T-cell (primary cell): ENCODE measurements around the gene NEURL2. TPM values are rescaled to one million over a fixed set of nuclear protein-coding genes. Genes with fewer than 3 reads are reported as not detected.

ENCODE experiments used
- ATAC-seq, 4 experiments: fragments of 200-7000 bp in 3 of 4; fragments of 150-1000 bp in 1 of 4; cut with Tn5 transposase; replicated peaks in 1 of 4; 1 replicate in 3 of 4; 2 replicates in 1 of 4; pipeline ENCODE4 v1.10.0; 2021; ENCODE audit warnings: moderate library complexity in 3 of 4, mild to moderate bottlenecking in 2 of 4, moderate number of reproducible peaks in 1 of 4
- CTCF ChIA-PET, 2 donors: fragments of 300-600 bp; sonication (Branson Sonifier 250); formaldehyde crosslinking; loops; one replicate each; lab custom pipeline; 2022; ENCODE audit warnings: antibody characterized with exemption in 2 of 2; lab: Charles Lee
- POLR2A ChIA-PET, 2 donors: fragments of 300-600 bp; sonication (Branson Sonifier 250); formaldehyde crosslinking; loops; one replicate each; lab custom pipeline; 2022; ENCODE audit warnings: antibody characterized with exemption in 2 of 2; lab: Charles Lee
- DNase-seq, 35 experiments: peaks; one replicate each; pipeline versions ENCODE4 v3.0.0 to v3.0.0-alpha.2; 2013 to 2023
- H3K27ac ChIP-seq: one replicate; pipeline ENCODE4 v1.5.1; 2013; ENCODE audit warnings: low read length
- H3K27me3 ChIP-seq, 2 experiments: replicated peaks in 1 of 2; 1 replicate in 1 of 2; 2 replicates in 1 of 2; pipeline versions ENCODE4 v1.6.1 to v1.7.0; 2013; ENCODE audit warnings: low read length in 1 of 2, mixed read lengths in 1 of 2; ENCODE audit not compliant: control insufficient read depth in 2 of 2, insufficient read depth in 2 of 2; ENCODE audit errors: extremely low read depth in 1 of 2
- H3K36me3 ChIP-seq, 2 donors: 1 replicate in 1 of 2; 2 replicates in 1 of 2; pipeline versions ENCODE4 v1.6.1 to v1.7.0; 2013; ENCODE audit warnings: low read length in 1 of 2; ENCODE audit not compliant: control insufficient read depth in 2 of 2, insufficient read depth in 1 of 2; ENCODE audit errors: extremely low read depth in 1 of 2
- H3K4me1 ChIP-seq, 2 experiments: 1 replicate in 1 of 2; 2 replicates in 1 of 2; pipeline versions ENCODE4 v1.6.1 to v1.7.0; 2013; ENCODE audit warnings: low read length in 2 of 2, mixed read lengths in 1 of 2; ENCODE audit not compliant: insufficient read depth in 2 of 2, control insufficient read depth in 1 of 2; ENCODE audit errors: extremely low read depth in 1 of 2
- H3K4me3 ChIP-seq, 2 donors: 1 replicate in 1 of 2; 2 replicates in 1 of 2; pipeline versions ENCODE4 v1.5.1 to v1.7.0; 2013; ENCODE audit warnings: mild to moderate bottlenecking in 2 of 2, low read length in 1 of 2, moderate library complexity in 1 of 2; ENCODE audit not compliant: control insufficient read depth in 1 of 2; ENCODE audit errors: extremely low read depth in 1 of 2
- H3K9me3 ChIP-seq: 2 replicates; pipeline ENCODE4 v1.7.0; 2013
- H3K27ac Mint-ChIP-seq, 2 donors: one replicate each; pipeline ENCODE4 v1.8.0; 2020 to 2021; ENCODE audit warnings: mild to moderate bottlenecking in 2 of 2, mixed read lengths in 2 of 2
- H3K27me3 Mint-ChIP-seq, 2 donors: one replicate each; pipeline ENCODE4 v1.8.0; 2021 to 2022; ENCODE audit warnings: mixed read lengths in 2 of 2
- H3K36me3 Mint-ChIP-seq: one replicate; pipeline ENCODE4 v1.8.0; 2021; ENCODE audit warnings: mixed read lengths
- H3K4me1 Mint-ChIP-seq, 3 donors: one replicate each; pipeline ENCODE4 v1.8.0; 2020 to 2022; ENCODE audit warnings: mixed read lengths in 3 of 3, mild to moderate bottlenecking in 1 of 3
- H3K4me3 Mint-ChIP-seq, 3 donors: one replicate each; pipeline ENCODE4 v1.8.0; 2020 to 2022; ENCODE audit warnings: mild to moderate bottlenecking in 3 of 3, mixed read lengths in 3 of 3, moderate library complexity in 3 of 3
- H3K9me3 Mint-ChIP-seq, 3 donors: one replicate each; pipeline ENCODE4 v1.8.0; 2020 to 2022; ENCODE audit warnings: mixed read lengths in 3 of 3
- WGBS: methylation state at CpG from one replicate; pipeline ENCODE4 v1.1.5; 2013; ENCODE audit warnings: missing lambda C conversion rate; ENCODE audit not compliant: insufficient coverage; 5-methylcytosine and 5-hydroxymethylcytosine counted together
- total RNA-seq, 35 experiments: library from RNA in 6 of 35; stranded (reverse) in 6 of 35; fragments of 120-200 nt in 1 of 35; gene quantifications; one replicate each; pipeline versions ENCODE4 v1.2.1 to v1.2.4 and lab custom pipeline; 2013 to 2026

NEURL2 gene
- total RNA-seq, 5 donors from 2014 or later (not counting 1 experiment from before 2014, with no cell fraction given): 3.1 to 6.9 (median 6.1) TPM

GRCh38 chr20:45927071-45927878 is 36.3 kb upstream of the NEURL2 start:
- Histone ChIP-seq H3K36me3 (no peaks in the 10 kb centered on the region), H3K4me3 (no peak overlapping the region), H3K4me1 (peaks cover 0 to 3% of the 10 kb centered on the region in 2 experiments), H3K9me3 (no peaks in the 10 kb centered on the region), H3K27ac (no peak overlapping the region), H3K27me3 (peaks cover 0 to 7% of the 10 kb centered on the region in 2 experiments)
- DNase-seq (no peak), ATAC-seq (no peak)
- H3K9me3 Mint-ChIP-seq: no peaks in the 10 kb centered on the region
- no peak overlapping the region for H3K27ac Mint-ChIP-seq
- ChIA-PET POLR2A (no interaction called here), CTCF (interaction anchor here in 1 of 2 donors (0.7 kb wide), 1 partner anchor 158 kb away, joined by 3 read pairs; no protein-coding TSS in a partner anchor)
- H3K4me3 Mint-ChIP-seq: no peak overlapping the region
- H3K4me1 Mint-ChIP-seq: peaks cover 0 to 6% (median 5%) of the 10 kb centered on the region in 3 donors
- no peaks in the 10 kb centered on the region for H3K36me3 Mint-ChIP-seq
- H3K27me3 Mint-ChIP-seq: peaks cover 0 to 2% of the 10 kb centered on the region in 2 donors
- WGBS: 97% methylated on average over 8 of the region's 14 CpGs

- no peaks in the 10 kb centered on the region for H3K9me3 ChIP-seq
- ChIA-PET CTCF (interaction anchor here in 1 of 2 donors (0.7 kb wide), 1 partner anchor 157 kb away, joined by 3 read pairs; no protein-coding TSS in a partner anchor), POLR2A (no interaction called here)
- no peak overlapping the region for H3K27ac ChIP-seq
- H3K4me3 Mint-ChIP-seq: no peak overlapping the region
- peaks cover 0 to 5% (median 4%) of the 10 kb centered on the region in 3 donors for H3K4me1 Mint-ChIP-seq
- DNase-seq: no peak
- no peaks in the 10 kb centered on the region for H3K9me3 Mint-ChIP-seq
- H3K4me3 ChIP-seq: no peak overlapping the region
- H3K36me3 ChIP-seq: no peaks in the 10 kb centered on the region
- 100% methylated on average over 1 of the region's 2 CpGs for WGBS
- peaks cover 0 to 10% of the 10 kb centered on the region in 2 experiments for H3K27me3 ChIP-seq
- peaks cover under 1 to 4% of the 10 kb centered on the region in 2 donors for H3K27me3 Mint-ChIP-seq
- no peak for ATAC-seq
- peaks cover 0 to 3% of the 10 kb centered on the region in 2 experiments for H3K4me1 ChIP-seq
- no peaks in the 10 kb centered on the region for H3K36me3 Mint-ChIP-seq
- H3K27ac Mint-ChIP-seq: no peak overlapping the region
These were observed 35.7 kb upstream of the NEURL2 start for GRCh38 chr20:45926731-45927070.

GRCh38 chr20:45925821-45926506 is 35.0 kb upstream of the NEURL2 start:
- Histone ChIP-seq H3K27me3 (peaks cover 0 to 15% of the 10 kb centered on the region in 2 experiments), H3K27ac (no peak overlapping the region), H3K4me3 (no peak overlapping the region), H3K9me3 (no peaks in the 10 kb centered on the region), H3K4me1 (peaks cover 0 to 3% of the 10 kb centered on the region in 2 experiments), H3K36me3 (no peaks in the 10 kb centered on the region)
- no peaks in the 10 kb centered on the region for H3K36me3 Mint-ChIP-seq
- WGBS: 60% methylated on average over 3 of the region's 9 CpGs
- DNase-seq (no peak), ATAC-seq (no peak)
- POLR2A ChIA-PET: no interaction called here
- peaks cover 8 to 11% of the 10 kb centered on the region in 2 donors for H3K27me3 Mint-ChIP-seq
- no peak overlapping the region for H3K27ac Mint-ChIP-seq
- no peak overlapping the region for H3K4me3 Mint-ChIP-seq
- H3K9me3 Mint-ChIP-seq: no peaks in the 10 kb centered on the region
- peaks cover 0 to 5% (median 4%) of the 10 kb centered on the region in 3 donors for H3K4me1 Mint-ChIP-seq
- CTCF ChIA-PET: interaction anchor here in 1 of 2 donors (0.6 kb wide), 1 partner anchor 19 kb away, joined by 6 read pairs; no protein-coding TSS in a partner anchor

GRCh38 chr20:45924391-45925261 is 33.6 kb upstream of the NEURL2 start:
- Mint-ChIP-seq H3K4me3 (no peak overlapping the region), H3K4me1 (peaks cover 0 to 5% (median 4%) of the 10 kb centered on the region in 3 donors), H3K27ac (no peak overlapping the region), H3K27me3 (peaks cover 15 to 22% of the 10 kb centered on the region in 2 donors), H3K36me3 (no peaks in the 10 kb centered on the region), H3K9me3 (no peaks in the 10 kb centered on the region)
- Histone ChIP-seq H3K4me3 (no peak overlapping the region), H3K27ac (no peak overlapping the region), H3K36me3 (no peaks in the 10 kb centered on the region), H3K4me1 (peaks cover 0 to 3% of the 10 kb centered on the region in 2 experiments), H3K27me3 (peaks cover 0 to 23% of the 10 kb centered on the region in 2 experiments), H3K9me3 (no peaks in the 10 kb centered on the region)
- no peak for ATAC-seq
- POLR2A ChIA-PET: no interaction called here
- CTCF ChIA-PET: no interaction called here
- DNase-seq: no peak
- WGBS: 66% methylated on average over 6 of the region's 21 CpGs

GRCh38 chr20:45921337-45922189 is 30.6 kb upstream of the NEURL2 start:
- no peaks in the 10 kb centered on the region for H3K36me3 Mint-ChIP-seq
- H3K27me3 Mint-ChIP-seq: peaks cover 16 to 32% of the 10 kb centered on the region in 2 donors
- Histone ChIP-seq H3K9me3 (no peaks in the 10 kb centered on the region), H3K4me3 (no peak overlapping the region), H3K27me3 (peaks cover 0 to 42% of the 10 kb centered on the region in 2 experiments), H3K4me1 (peaks cover 0 to 3% of the 10 kb centered on the region in 2 experiments), H3K27ac (no peak overlapping the region), H3K36me3 (no peaks in the 10 kb centered on the region)
- H3K27ac Mint-ChIP-seq: no peak overlapping the region
- POLR2A ChIA-PET: no interaction called here
- H3K4me1 Mint-ChIP-seq: peaks cover 0 to 5% (median 3%) of the 10 kb centered on the region in 3 donors
- 78% methylated on average over 6 of the region's 11 CpGs for WGBS
- H3K4me3 Mint-ChIP-seq: no peak overlapping the region
- DNase-seq (no peak), ATAC-seq (no peak)
- no peaks in the 10 kb centered on the region for H3K9me3 Mint-ChIP-seq
- CTCF ChIA-PET: interaction anchor here in 1 of 2 donors (0.7 kb wide), 1 partner anchor 129 kb away, joined by 3 read pairs; no protein-coding TSS in a partner anchor
